Mesenchymal stem cell (in vitro differentiated cells and primary cell): ENCODE measurements around the gene TRAPPC2L.

Source experiments
- DNase-seq: peaks from one replicate; pipeline ENCODE4 v3.0.0-alpha.2; 2013
- H2AFZ ChIP-seq: one replicate; pipeline ENCODE4 v1.6.1; 2013; ENCODE audit warnings: low read depth, mild to moderate bottlenecking, control low read depth, inconsistent platforms, low read length, moderate library complexity
- H2AK5ac ChIP-seq: 2 replicates; pipeline ENCODE4 v1.6.1; 2013; ENCODE audit warnings: low read length, moderate library complexity, mild to moderate bottlenecking, inconsistent platforms; ENCODE audit not compliant: severe bottlenecking
- H2BK120ac ChIP-seq: one replicate; pipeline ENCODE4 v1.6.1; 2013; ENCODE audit warnings: low read depth, mild to moderate bottlenecking, inconsistent platforms, low read length, moderate library complexity
- H2BK12ac ChIP-seq, 2 experiments: one replicate each; pipeline ENCODE4 v1.6.1; 2013; ENCODE audit warnings: inconsistent platforms in 2 of 2, low read length in 2 of 2, mild to moderate bottlenecking in 2 of 2, moderate library complexity in 2 of 2, control low read depth in 1 of 2
- H2BK15ac ChIP-seq: one replicate; pipeline ENCODE4 v1.6.1; 2013; ENCODE audit warnings: mild to moderate bottlenecking, low read depth, inconsistent platforms; ENCODE audit not compliant: poor library complexity, severe bottlenecking
- H2BK5ac ChIP-seq: 2 replicates; pipeline ENCODE4 v1.6.1; 2013; ENCODE audit warnings: low read depth, mild to moderate bottlenecking, low read length, control low read depth, inconsistent platforms; ENCODE audit not compliant: poor library complexity, severe bottlenecking
- H3K14ac ChIP-seq, 2 experiments: one replicate each; pipeline ENCODE4 v1.6.1; 2013; ENCODE audit warnings: inconsistent platforms in 2 of 2, low read length in 2 of 2, control low read depth in 1 of 2, mild to moderate bottlenecking in 1 of 2, moderate library complexity in 1 of 2
- H3K18ac ChIP-seq, 2 experiments: one replicate each; pipeline ENCODE4 v1.6.1; 2013; ENCODE audit warnings: inconsistent platforms in 2 of 2, low read length in 2 of 2, control low read depth in 1 of 2, low read depth in 1 of 2, mild to moderate bottlenecking in 1 of 2
- H3K23ac ChIP-seq, 2 experiments: one replicate each; pipeline ENCODE4 v1.6.1; 2013; ENCODE audit warnings: inconsistent platforms in 2 of 2, low read length in 2 of 2, mild to moderate bottlenecking in 2 of 2, moderate library complexity in 2 of 2, control low read depth in 1 of 2
- H3K27ac ChIP-seq: 2 replicates; pipeline ENCODE4 v1.5.1; 2013; ENCODE audit warnings: mild to moderate bottlenecking, moderate library complexity, low read length, control low read depth, inconsistent platforms; ENCODE audit not compliant: poor library complexity, severe bottlenecking
- H3K27me3 ChIP-seq, 2 experiments: 2 replicates each; pipeline versions ENCODE4 v1.6.1 to v1.7.0; 2013; ENCODE audit warnings: low read length in 2 of 2, mild to moderate bottlenecking in 2 of 2, moderate library complexity in 2 of 2, control low read depth in 1 of 2, inconsistent platforms in 1 of 2; ENCODE audit not compliant: control insufficient read depth in 1 of 2, insufficient read depth in 1 of 2
- H3K36me3 ChIP-seq, 2 experiments: 2 replicates each; pipeline versions ENCODE4 v1.6.1 to v1.7.0; 2013; ENCODE audit warnings: low read length in 2 of 2, control low read depth in 1 of 2, inconsistent platforms in 1 of 2, low read depth in 1 of 2, mild to moderate bottlenecking in 1 of 2; ENCODE audit not compliant: insufficient read depth in 2 of 2, control insufficient read depth in 1 of 2
- H3K4ac ChIP-seq, 2 experiments: one replicate each; pipeline ENCODE4 v1.6.1; 2013; ENCODE audit warnings: inconsistent platforms in 2 of 2, low read length in 2 of 2, mild to moderate bottlenecking in 2 of 2, moderate library complexity in 2 of 2, control low read depth in 1 of 2, low read depth in 1 of 2
- H3K4me1 ChIP-seq: 2 replicates; pipeline ENCODE4 v1.6.1; 2013; ENCODE audit warnings: low read depth, low read length, control low read depth; ENCODE audit not compliant: control insufficient read depth, insufficient read depth
- H3K4me2 ChIP-seq: 2 replicates; pipeline ENCODE4 v1.6.1; 2013; ENCODE audit warnings: low read length, mild to moderate bottlenecking, inconsistent platforms; ENCODE audit not compliant: poor library complexity, severe bottlenecking
- H3K4me3 ChIP-seq, 2 experiments: 2 replicates each; pipeline versions ENCODE4 v1.5.1 to v1.7.0; 2013; ENCODE audit warnings: low read length in 2 of 2, mild to moderate bottlenecking in 2 of 2, control low read depth in 1 of 2, low read depth in 1 of 2; ENCODE audit not compliant: insufficient read depth in 1 of 2
- H3K79me1 ChIP-seq: replicated peaks from 2 replicates; pipeline ENCODE4 v1.6.1; 2013; ENCODE audit warnings: mild to moderate bottlenecking, control low read depth, low read length, inconsistent platforms; ENCODE audit not compliant: poor library complexity, severe bottlenecking
- H3K9ac ChIP-seq: 2 replicates; pipeline ENCODE4 v1.7.0; 2013; ENCODE audit warnings: mild to moderate bottlenecking, low read length, moderate library complexity
- H3K9me3 ChIP-seq: 2 replicates; pipeline ENCODE4 v1.7.0; 2013; ENCODE audit warnings: mild to moderate bottlenecking, low read length; ENCODE audit not compliant: control insufficient read depth
- H4K8ac ChIP-seq: one replicate; pipeline ENCODE4 v1.6.1; 2013; ENCODE audit warnings: inconsistent platforms, mild to moderate bottlenecking, low read length, moderate library complexity
- H4K91ac ChIP-seq: one replicate; pipeline ENCODE4 v1.6.1; 2013; ENCODE audit warnings: mild to moderate bottlenecking, low read length, inconsistent platforms
- WGBS: methylation state at CpG from one replicate; pipeline ENCODE4 v1.1.7; 2013; ENCODE audit warnings: mixed read lengths; 5-methylcytosine and 5-hydroxymethylcytosine counted together

Gene TRAPPC2L

DNA sequence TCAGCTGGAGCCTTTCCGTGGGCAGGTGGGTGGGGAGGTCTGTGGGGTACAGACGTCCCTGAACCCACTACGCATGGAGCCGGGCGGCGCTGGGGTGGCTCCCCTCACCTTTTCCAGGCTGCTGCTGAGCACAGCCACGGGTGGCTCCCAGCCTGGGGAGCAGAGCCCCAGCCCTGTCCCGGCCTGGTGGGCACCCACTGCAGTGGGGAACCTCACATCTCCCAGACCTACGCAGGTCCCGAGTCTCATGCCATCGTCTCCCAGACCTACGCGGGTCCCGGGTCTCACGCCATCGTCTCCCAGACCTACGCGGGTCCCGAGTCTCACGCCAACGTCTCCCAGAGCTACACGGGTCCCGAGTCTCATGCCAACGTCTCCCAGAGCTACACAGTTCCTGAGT is 28.2 kb upstream of the TRAPPC2L start:
- no peak overlapping the region for H3K27ac ChIP-seq
- DNase-seq: no peak
- no peak overlapping the region for H2AK5ac ChIP-seq
- H3K9ac ChIP-seq: no peak overlapping the region
- no peaks in the 10 kb centered on the region for H3K9me3 ChIP-seq
- H3K4ac ChIP-seq: no peak overlapping the region
- no peak overlapping the region for H3K23ac ChIP-seq
- WGBS: 93% methylated on average over 24 of the region's 24 CpGs
- H2BK15ac ChIP-seq: no peak overlapping the region
- H3K36me3 ChIP-seq: peaks cover 17 to 67% of the 10 kb centered on the region in 2 experiments
- H2AFZ ChIP-seq: no peak overlapping the region
- no peak overlapping the region for H3K14ac ChIP-seq
- H4K91ac ChIP-seq: no peak overlapping the region
- peaks cover 12% of the 10 kb centered on the region for H3K4me1 ChIP-seq
- no peaks in the 10 kb centered on the region for H3K27me3 ChIP-seq
- no peak overlapping the region for H2BK5ac ChIP-seq
- no peak overlapping the region for H2BK120ac ChIP-seq
- H2BK12ac ChIP-seq: no peak overlapping the region
- H3K4me2 ChIP-seq: no peak overlapping the region
- no peak overlapping the region for H4K8ac ChIP-seq
- H3K4me3 ChIP-seq: no peak overlapping the region
- H3K79me1 ChIP-seq: no peaks in the 10 kb centered on the region
- H3K18ac ChIP-seq: no peak overlapping the region

DNA sequence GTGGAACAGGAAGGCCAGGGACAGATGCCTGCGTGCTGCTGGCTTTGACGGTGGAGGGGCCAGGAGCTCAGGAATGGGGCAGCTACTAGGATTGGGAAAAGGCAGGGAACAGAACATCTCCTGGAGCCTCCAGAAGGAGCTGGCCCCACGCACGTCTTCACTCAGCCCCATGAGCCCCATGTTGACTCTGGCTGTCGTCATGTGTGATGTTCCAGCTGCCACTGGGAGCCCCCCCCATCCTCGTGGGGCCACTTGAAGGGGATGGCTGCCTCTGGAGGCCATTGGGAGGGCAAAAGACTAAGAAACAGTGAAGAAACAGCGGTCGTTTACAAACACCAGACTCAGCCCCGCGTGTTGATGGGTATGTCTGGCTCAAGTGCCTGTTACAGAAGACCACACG is 26.7 kb upstream of the TRAPPC2L start:
- Histone ChIP-seq H3K4me2 (no peak overlapping the region), H3K18ac (no peak overlapping the region), H3K4ac (no peak overlapping the region), H4K8ac (no peak overlapping the region), H3K36me3 (peaks cover 15 to 67% of the 10 kb centered on the region in 2 experiments), H2BK120ac (no peak overlapping the region), H2AK5ac (no peak overlapping the region), H3K4me1 (peaks cover 12% of the 10 kb centered on the region), H3K14ac (no peak overlapping the region), H3K79me1 (no peaks in the 10 kb centered on the region), H4K91ac (no peak overlapping the region), H2BK15ac (no peak overlapping the region), H3K9me3 (no peaks in the 10 kb centered on the region), H2BK5ac (no peak overlapping the region), H3K23ac (no peak overlapping the region), H3K4me3 (no peak overlapping the region), H3K27me3 (no peaks in the 10 kb centered on the region), H2AFZ (no peak overlapping the region), H3K9ac (no peak overlapping the region), H3K27ac (no peak overlapping the region), H2BK12ac (no peak overlapping the region)
- peak; percentile 87 for DNase-seq
- 13% methylated on average over 11 of the region's 11 CpGs for WGBS

DNA sequence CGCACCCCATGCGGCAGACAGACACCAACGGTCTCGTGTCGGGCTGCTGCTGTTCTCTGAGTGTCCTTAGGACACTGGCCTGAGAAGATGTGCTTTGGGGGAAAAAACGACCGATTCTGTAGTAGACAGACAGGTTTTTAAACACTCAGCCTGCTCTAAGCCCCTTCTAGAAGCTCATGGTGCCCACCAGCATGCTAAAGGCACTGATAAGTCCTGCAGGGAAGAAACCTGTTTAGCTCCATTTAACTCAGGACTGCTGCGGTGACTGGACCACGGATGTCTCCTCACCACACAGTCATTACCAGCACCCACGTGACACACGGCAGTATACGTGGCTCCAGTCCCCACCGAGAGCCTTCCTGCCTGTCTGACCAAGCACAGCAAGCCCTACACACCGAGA is 26.1 kb upstream of the TRAPPC2L start:
- WGBS: 94% methylated on average over 12 of the region's 14 CpGs
- DNase-seq: no peak
- H3K27me3 ChIP-seq: no peaks in the 10 kb centered on the region
- H4K91ac ChIP-seq: no peak overlapping the region
- H2BK120ac ChIP-seq: no peak overlapping the region
- no peak overlapping the region for H3K23ac ChIP-seq
- no peak overlapping the region for H3K14ac ChIP-seq
- no peak overlapping the region for H2AFZ ChIP-seq
- no peak overlapping the region for H3K9ac ChIP-seq
- no peak overlapping the region for H2BK5ac ChIP-seq
- peak overlapping the region in 1 of 2 experiments; percentile 37 for H3K18ac ChIP-seq
- H3K27ac ChIP-seq: no peak overlapping the region
- H3K79me1 ChIP-seq: no peaks in the 10 kb centered on the region
- H3K4ac ChIP-seq: no peak overlapping the region
- no peak overlapping the region for H4K8ac ChIP-seq
- H3K4me1 ChIP-seq: peaks cover 12% of the 10 kb centered on the region
- H2BK12ac ChIP-seq: no peak overlapping the region
- no peaks in the 10 kb centered on the region for H3K9me3 ChIP-seq
- H3K4me3 ChIP-seq: no peak overlapping the region
- H2BK15ac ChIP-seq: no peak overlapping the region
- peaks cover 17 to 67% of the 10 kb centered on the region in 2 experiments for H3K36me3 ChIP-seq
- H2AK5ac ChIP-seq: no peak overlapping the region
- H3K4me2 ChIP-seq: no peak overlapping the region

DNA sequence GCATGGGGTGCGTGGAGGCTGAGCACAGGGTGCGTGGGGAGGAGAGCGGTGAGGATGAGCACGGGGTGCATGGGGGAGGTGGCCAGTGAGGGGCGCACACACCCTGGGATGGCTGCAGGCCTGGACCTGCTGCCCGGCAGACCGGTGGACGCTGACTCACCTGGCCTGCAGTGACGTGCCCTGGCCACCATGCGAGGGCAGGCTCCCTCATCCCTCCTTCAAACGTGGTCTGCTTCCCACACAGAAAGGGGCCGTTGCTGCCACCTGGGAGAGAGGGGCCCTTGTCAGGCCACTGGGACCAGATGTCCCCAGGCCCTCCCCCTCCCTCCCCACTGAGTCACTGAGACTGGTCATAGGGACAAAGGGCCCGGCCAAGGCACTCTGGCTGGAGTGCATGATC is 25.1 kb upstream of the TRAPPC2L start:
- H3K27me3 ChIP-seq: no peaks in the 10 kb centered on the region
- no peak overlapping the region for H2BK120ac ChIP-seq
- H4K91ac ChIP-seq: no peak overlapping the region
- peaks cover 12% of the 10 kb centered on the region for H3K4me1 ChIP-seq
- H3K27ac ChIP-seq: no peak overlapping the region
- H3K23ac ChIP-seq: no peak overlapping the region
- H3K4me2 ChIP-seq: no peak overlapping the region
- no peak overlapping the region for H3K14ac ChIP-seq
- H3K9me3 ChIP-seq: no peaks in the 10 kb centered on the region
- H2BK5ac ChIP-seq: no peak overlapping the region
- H2AK5ac ChIP-seq: no peak overlapping the region
- H3K18ac ChIP-seq: no peak overlapping the region
- WGBS: 83% methylated on average over 13 of the region's 13 CpGs
- DNase-seq: no peak
- H3K4ac ChIP-seq: no peak overlapping the region
- no peaks in the 10 kb centered on the region for H3K79me1 ChIP-seq
- no peak overlapping the region for H2BK15ac ChIP-seq
- H4K8ac ChIP-seq: no peak overlapping the region
- no peak overlapping the region for H3K4me3 ChIP-seq
- no peak overlapping the region for H3K9ac ChIP-seq
- H2BK12ac ChIP-seq: peak overlapping the region in 1 of 2 experiments; percentile 10
- peaks cover 21 to 63% of the 10 kb centered on the region in 2 experiments for H3K36me3 ChIP-seq
- H2AFZ ChIP-seq: no peak overlapping the region
